GM18505 (cell line): ENCODE data around the gene GFRAL.

Experiments used
- ATAC-seq: cut with Tn5 transposase; IDR thresholded peaks from one replicate; pipeline ENCODE4 v1.9.1; 2021; ENCODE audit not compliant: unreplicated experiment
- POLR2A ChIP-seq: IDR thresholded peaks from 4 replicates; pipeline ENCODE4 v1.6.1; 2011; ENCODE audit warnings: borderline replicate concordance; ENCODE audit not compliant: insufficient read depth, insufficient read length; ENCODE audit errors: extremely low read depth

The GFRAL gene

GRCh38 chr6:55379895-55380294 is 52.6 kb downstream of the GFRAL start:
- TF ChIP-seq POLR2A, result no peak
- no peak for ATAC-seq

DNA sequence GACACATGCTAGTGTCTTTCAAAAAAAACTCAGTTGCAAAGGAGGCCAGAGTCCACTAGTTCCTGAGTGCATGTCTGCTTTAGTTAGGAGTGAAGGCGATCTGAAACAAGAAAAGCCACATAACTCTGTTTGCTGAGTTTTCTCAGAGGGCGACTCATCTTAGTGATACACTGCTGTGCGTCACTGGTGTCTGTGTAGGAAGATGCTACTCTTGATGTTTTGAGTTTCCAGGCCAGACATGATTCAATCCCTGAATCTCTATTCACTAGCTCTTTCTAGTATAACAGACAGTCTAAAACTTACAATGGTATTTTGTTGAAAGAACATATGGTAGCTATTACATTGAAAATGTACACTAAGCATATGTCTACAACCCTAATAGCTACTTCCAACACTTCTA is 60.9 kb downstream of the GFRAL start:
- no peak for TF ChIP-seq POLR2A
- ATAC-seq, result no peak

DNA sequence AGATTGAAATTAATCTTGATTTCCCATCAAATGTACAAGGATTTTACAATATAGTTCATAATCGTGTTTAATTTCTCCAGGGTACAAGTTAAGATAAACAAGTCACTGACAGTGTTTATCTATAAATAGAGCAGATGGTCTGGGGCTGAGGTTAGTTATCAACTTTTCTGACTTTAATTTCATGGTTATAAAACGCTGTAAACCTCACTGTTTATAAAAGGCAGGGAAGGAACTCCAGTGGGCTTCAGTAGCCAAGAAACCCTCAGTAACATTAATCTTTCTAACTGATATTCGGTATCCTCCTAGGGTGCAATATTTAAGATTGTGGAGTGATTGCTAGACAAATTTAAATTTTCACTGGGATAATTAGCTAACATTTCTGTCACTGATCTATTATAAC is 68.6 kb downstream of the GFRAL start:
- no peak for TF ChIP-seq POLR2A
- ATAC-seq, result no peak

DNA sequence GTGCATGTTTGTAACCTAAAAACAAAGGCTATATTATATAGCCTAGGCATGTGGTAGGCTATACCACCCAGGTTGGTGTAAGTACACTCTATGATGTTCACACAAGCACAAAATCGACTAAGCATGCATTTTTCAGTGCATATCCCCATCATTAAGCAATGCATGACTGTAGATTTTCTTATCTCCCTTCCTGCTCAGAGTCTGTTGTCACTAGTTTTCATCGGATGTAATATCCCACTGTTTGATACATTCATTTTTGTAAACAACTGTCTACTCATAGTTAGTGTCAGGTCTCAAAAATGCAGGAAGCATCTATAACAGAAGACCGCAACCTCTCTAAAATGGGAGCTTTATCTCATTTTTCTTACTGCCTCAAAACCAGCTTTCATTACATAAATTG is 70.7 kb downstream of the GFRAL start:
- no peak for TF ChIP-seq POLR2A
- ATAC-seq, result no peak

DNA sequence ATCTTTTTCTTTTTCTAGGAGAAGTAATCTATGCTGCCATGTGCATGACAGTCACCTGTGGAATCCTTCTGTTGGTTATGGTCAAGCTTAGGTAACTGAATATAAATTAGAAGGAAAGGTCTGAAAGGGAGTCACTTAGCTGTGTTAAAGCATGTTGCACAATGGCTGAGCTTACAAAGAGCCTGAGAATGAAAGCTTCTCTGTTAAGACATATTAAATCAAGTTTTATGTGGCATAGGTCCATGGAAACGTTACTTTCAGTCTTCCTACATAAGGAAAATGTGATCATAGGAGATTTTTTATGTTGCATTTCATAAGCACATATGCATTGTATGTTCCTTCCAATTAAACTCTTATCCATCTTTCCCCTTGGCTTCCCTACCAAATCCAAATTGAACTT is 72.1 kb downstream of the GFRAL start:
- ATAC-seq, result no peak
- no peak for TF ChIP-seq POLR2A

GRCh38 chr6:55405474-55406235 is 78.4 kb downstream of the GFRAL start:
- no peak for ATAC-seq
- TF ChIP-seq POLR2A, result no peak

GRCh38 chr6:55410674-55411073 is 83.4 kb downstream of the GFRAL start:
- TF ChIP-seq POLR2A, result no peak
- ATAC-seq, result no peak

- no peak for ATAC-seq
- TF ChIP-seq POLR2A, result no peak
These were observed 96.7 kb downstream of the GFRAL start for GRCh38 chr6:55423933-55424332.

- no peak for ATAC-seq
- TF ChIP-seq POLR2A, result no peak
These were observed 106.3 kb downstream of the GFRAL start for GRCh38 chr6:55433446-55434130.

DNA sequence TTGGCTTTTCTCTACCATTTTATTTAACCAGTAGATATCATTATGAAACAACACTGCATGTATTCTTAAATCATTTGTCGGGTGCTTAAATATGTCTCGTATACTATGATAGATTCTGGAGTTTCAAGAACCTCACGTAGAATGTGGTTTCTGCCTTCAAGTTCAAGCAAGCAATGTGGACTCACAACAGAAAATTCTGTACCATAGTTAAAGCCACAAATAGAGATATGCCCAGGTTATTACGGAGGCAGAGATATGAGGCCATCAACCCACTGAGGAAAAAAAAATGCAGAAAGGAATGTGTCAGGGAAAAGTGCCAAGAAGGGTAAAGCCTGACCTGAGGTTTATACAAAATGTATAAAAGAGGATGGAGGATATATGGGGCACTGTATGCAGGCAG is 109.9 kb downstream of the GFRAL start:
- no peak for TF ChIP-seq POLR2A
- ATAC-seq, result no peak

DNA sequence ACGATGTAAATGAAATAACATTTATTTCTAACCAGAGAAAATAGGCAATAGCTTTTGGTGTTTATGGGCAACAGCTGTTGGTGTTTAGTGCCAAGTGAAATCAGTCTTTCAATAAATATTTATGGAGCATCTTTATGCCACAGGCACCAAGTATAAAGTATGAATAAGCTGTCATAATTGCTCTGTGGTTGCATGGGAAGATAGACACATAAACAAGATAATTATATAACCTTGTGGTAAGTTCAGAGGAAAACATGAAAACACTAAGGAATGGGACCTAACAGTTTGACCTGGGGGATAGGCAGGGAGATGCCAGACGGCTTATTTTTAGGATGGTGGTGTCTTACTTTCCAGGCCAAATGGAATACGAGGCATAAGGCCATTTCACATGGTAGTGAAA is 110.9 kb downstream of the GFRAL start:
- no peak for TF ChIP-seq POLR2A
- ATAC-seq, result no peak

DNA sequence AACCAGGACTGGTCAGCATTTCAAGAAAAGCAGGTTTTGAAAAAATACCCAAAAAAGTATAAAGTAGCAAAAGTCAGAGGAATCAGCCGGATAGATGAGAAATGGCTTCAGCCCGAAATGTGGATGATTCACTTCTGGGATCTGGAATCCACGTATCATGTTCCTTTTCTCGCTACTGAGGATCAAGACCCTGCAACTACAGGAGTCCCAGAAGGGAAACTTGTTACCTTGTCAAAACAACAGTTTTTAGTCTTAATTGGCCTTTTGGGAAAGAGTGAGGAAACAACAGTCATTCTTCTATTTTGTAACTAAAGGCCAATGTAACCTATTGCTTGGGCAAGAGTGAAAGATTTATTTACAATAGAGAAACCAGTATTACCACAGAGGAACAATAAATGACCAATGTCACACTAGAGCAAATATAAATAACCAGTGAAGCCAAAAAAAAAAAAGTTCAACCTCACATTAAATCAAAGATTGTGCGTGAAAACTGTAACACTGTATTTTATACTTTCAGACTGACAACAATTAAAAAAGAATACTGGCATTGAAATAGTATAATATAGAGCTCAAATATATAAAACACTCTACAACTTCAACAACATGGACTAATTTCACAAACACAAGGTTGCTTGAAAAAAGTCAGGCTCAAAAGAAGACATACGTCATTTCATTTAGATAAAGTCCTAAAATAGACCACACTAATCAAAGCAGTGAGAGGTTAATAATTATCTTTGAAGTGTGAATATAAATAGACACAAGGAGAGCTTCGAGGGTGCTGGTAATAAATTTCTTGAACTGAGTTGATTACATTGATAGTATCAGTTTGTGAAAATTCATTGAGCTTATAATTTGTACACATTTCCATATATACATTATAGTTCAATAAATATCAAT is 116.2 kb downstream of the GFRAL start:
- TF ChIP-seq POLR2A, result no peak
- ATAC-seq, result no peak

DNA sequence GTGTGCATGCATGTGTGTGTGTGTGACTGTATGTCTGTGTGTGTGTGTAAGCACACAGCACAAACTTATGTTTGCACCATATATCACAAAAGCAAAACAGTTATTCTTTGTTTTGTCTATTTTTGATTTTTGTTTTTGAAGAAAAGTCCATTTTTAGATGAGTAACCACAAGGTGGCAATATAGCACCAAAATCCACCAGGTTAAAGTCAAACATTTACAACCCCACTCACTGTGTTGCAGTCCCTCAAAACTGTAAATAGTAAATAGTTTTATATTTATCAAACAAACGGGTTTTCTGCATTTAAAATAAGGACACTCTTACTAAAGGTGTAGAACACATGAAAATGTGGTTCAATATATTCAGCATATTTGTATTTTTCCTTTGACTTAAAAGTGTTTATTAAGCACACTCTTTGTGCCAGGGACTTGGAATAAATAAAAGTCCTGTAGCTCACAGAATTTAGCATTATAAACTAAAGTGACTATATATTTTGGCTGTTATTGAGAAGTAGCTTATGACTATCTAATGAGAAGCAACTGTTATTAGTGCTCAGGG is 118.5 kb downstream of the GFRAL start:
- ATAC-seq, result no peak

More for the DNA sequence above, 118.5 kb downstream of the GFRAL start:
- TF ChIP-seq POLR2A, result no peak
